Tibial artery (tissue), 4 donors: ENCODE results near the gene ARF4.
"Not testable (repeated sequence)": the region's sequence is repeated elsewhere in the genome, so short reads cannot be mapped to it uniquely, and the experiment has no call there.

Experiments
- DNase-seq, 2 donors: peaks; one replicate each; pipeline ENCODE4 v3.0.0-alpha.2; 2019
- H3K27ac ChIP-seq, 2 donors: fragments of 200-600 bp; sonication (generic) in 1 of 2; 1 replicate in 1 of 2; 2 replicates in 1 of 2; pipeline ENCODE4 v1.5.1; 2018 to 2019; ENCODE audit warnings: mild to moderate bottlenecking in 1 of 2
- H3K27me3 ChIP-seq, 2 donors: fragments of 200-600 bp; sonication (generic) in 1 of 2; one replicate each; pipeline versions ENCODE4 v1.5.1 to v1.6.0; 2016 to 2019
- H3K36me3 ChIP-seq, 3 donors: fragments of 200-600 bp; sonication (generic) in 2 of 3; one replicate each; pipeline ENCODE4 v1.5.1; 2016 to 2019; ENCODE audit warnings: mild to moderate bottlenecking in 2 of 3
- H3K4me1 ChIP-seq, 4 donors: fragments of 200-600 bp; sonication (generic) in 2 of 4; 1 replicate in 3 of 4; 2 replicates in 1 of 4; pipeline ENCODE4 v1.5.1; 2016 to 2019
- H3K4me3 ChIP-seq, 2 donors: fragments of 200-600 bp; sonication (generic) in 1 of 2; 1 replicate in 1 of 2; 2 replicates in 1 of 2; pipeline ENCODE4 v1.5.1; 2018 to 2019; ENCODE audit warnings: mild to moderate bottlenecking in 2 of 2
- H3K9me3 ChIP-seq, 3 donors: fragments of 200-600 bp; sonication (generic) in 1 of 3; one replicate each; pipeline ENCODE4 v1.5.1; 2016 to 2019
- CTCF ChIP-seq, 2 experiments: fragments of 200-600 bp in 1 of 2; fragments of 450-650 bp in 1 of 2; IDR thresholded peaks; one replicate each; pipeline ENCODE4 v1.5.1; 2017 to 2019; ENCODE audit warnings: antibody characterized with exemption in 2 of 2, mild to moderate bottlenecking in 1 of 2, moderate library complexity in 1 of 2
- intact Hi-C: fragments of 100-400 bp; cut with DNase I; formaldehyde crosslinking; loops from one replicate; pipeline ENCODE4 v1.15.0; 2023; ENCODE audit warnings: low total_unique reads

The ARF4 gene

GRCh38 chr3:57624801-57625200 is 27.7 kb upstream of the ARF4 start:
- no peak for TF ChIP-seq CTCF (IDR thresholded peaks at IDR 0.05)
- H3K36me3 ChIP-seq, result peaks cover 55 to 84% (median 61%) of the 10 kb centered on the region in 3 donors
- intact Hi-C loops, result no loop called here

GRCh38 chr3:57622362-57622761 is 25.2 kb upstream of the ARF4 start:
- DNase-seq, result no peak
- Histone ChIP-seq H3K27me3 (no peaks in the 10 kb centered on the region), H3K9me3 (no peaks in the 10 kb centered on the region), H3K4me3 (no peak overlapping the region), H3K36me3 (peaks cover 32 to 65% (median 45%) of the 10 kb centered on the region in 3 donors), H3K4me1 (no peaks in the 10 kb centered on the region), H3K27ac (no peak overlapping the region)
- TF ChIP-seq CTCF (IDR thresholded peaks at IDR 0.05), result no peak
- intact Hi-C loops, result no loop called here

More at GRCh38 chr3:57624801-57625200, 27.7 kb upstream of the ARF4 start:
- Histone ChIP-seq H3K27me3 (no peaks in the 10 kb centered on the region), H3K27ac (no peak overlapping the region), H3K9me3 (no peaks in the 10 kb centered on the region), H3K4me3 (no peak overlapping the region), H3K4me1 (no peaks in the 10 kb centered on the region)
- no peak for DNase-seq

GRCh38 chr3:57617739-57618138 is 20.6 kb upstream of the ARF4 start:
- H3K4me1 ChIP-seq, result no peaks in the 10 kb centered on the region
- peaks cover 0 to 19% (median 7%) of the 10 kb centered on the region in 3 donors for H3K36me3 ChIP-seq
- H3K27me3 ChIP-seq, result no peaks in the 10 kb centered on the region
- no peak overlapping the region for H3K4me3 ChIP-seq
- H3K27ac ChIP-seq, result no peak overlapping the region
- no peak for DNase-seq
- H3K9me3 ChIP-seq, result no peaks in the 10 kb centered on the region
- intact Hi-C loops, result no loop called here
- no peak for TF ChIP-seq CTCF (IDR thresholded peaks at IDR 0.05)

DNA sequence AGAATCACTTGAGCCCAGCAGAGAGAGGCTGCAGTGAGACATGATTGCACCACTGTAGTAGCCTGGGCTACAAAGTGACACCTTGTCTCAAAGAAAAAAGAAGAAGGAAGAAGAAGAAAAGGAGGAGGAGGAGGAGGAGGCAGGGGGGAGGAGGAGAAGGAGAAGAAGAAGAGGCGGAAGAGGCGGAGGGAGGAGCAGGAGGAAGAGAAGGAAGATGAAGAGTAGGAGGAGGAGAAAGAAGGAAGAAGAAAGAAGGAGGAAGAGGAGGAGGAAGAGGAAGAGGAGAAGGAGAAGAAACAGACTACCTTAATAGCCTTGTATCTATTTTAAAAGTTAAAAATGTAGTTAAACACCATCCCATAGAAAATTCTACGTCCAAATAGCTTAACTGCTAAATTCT is 19.1 kb upstream of the ARF4 start:
- H3K9me3 ChIP-seq, result no peaks in the 10 kb centered on the region
- no peaks in the 10 kb centered on the region for H3K4me1 ChIP-seq
- no peak overlapping the region for H3K4me3 ChIP-seq
- peaks cover 4 to 15% (median 10%) of the 10 kb centered on the region in 3 donors for H3K36me3 ChIP-seq
- intact Hi-C loops, result no loop called here
- DNase-seq, result no peak
- no peak overlapping the region for H3K27ac ChIP-seq
- no peaks in the 10 kb centered on the region for H3K27me3 ChIP-seq
- no peak for TF ChIP-seq CTCF (IDR thresholded peaks at IDR 0.05)

DNA sequence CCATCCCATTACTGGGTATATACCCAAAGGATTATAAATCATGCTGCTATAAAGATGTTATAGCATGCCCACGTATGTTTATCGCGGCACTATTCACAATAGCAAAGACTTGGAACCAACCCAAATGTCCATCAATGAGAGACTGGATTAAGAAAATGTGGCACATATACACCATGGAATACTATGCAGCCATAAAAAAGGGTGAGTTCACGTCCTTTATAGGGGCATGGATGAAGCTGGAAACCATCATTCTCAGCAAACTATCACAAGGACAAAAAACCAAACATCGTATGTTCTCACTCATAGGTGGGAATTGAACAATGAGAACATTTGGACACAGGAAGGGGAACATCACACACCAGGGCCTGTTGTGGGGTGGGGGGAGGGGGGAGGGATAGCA is 14.7 kb upstream of the ARF4 start:
- H3K27ac ChIP-seq, H3K4me1 ChIP-seq, H3K9me3 ChIP-seq, intact Hi-C loops, H3K27me3 ChIP-seq, H3K4me3 ChIP-seq, DNase-seq: not testable (repeated sequence)
- peaks cover 7 to 14% (median 9%) of the 10 kb centered on the region in 3 donors for H3K36me3 ChIP-seq

GRCh38 chr3:57605683-57606082 is 8.5 kb upstream of the ARF4 start:
- DNase-seq, result no peak
- no peak overlapping the region for H3K27ac ChIP-seq
- intact Hi-C loops, result no loop called here
- H3K27me3 ChIP-seq, result no peaks in the 10 kb centered on the region
- no peak overlapping the region for H3K4me3 ChIP-seq
- H3K4me1 ChIP-seq, result no peaks in the 10 kb centered on the region
- no peak for TF ChIP-seq CTCF (IDR thresholded peaks at IDR 0.05)
- no peaks in the 10 kb centered on the region for H3K9me3 ChIP-seq
- H3K36me3 ChIP-seq, result peaks cover 10 to 25% (median 14%) of the 10 kb centered on the region in 3 donors
